Large intestine (tissue), 3 donors: ENCODE results near the gene B3GALT5. TPM values are rescaled to one million over a fixed set of nuclear protein-coding genes. Genes with fewer than 3 reads are reported as not detected.
"Not testable (repeated sequence)": the region's sequence is repeated elsewhere in the genome, so short reads cannot be mapped to it uniquely, and the experiment has no call there.

Experiments used
- DNase-seq, 2 donors: peaks; one replicate each; pipeline versions ENCODE4 v3.0.0 to v3.0.0-alpha.2; 2013
- H3K27ac ChIP-seq: one replicate; pipeline ENCODE4 v1.5.1; 2013; ENCODE audit warnings: low read length
- H3K27me3 ChIP-seq: 2 replicates; pipeline ENCODE4 v1.6.1; 2013; ENCODE audit warnings: low read length; ENCODE audit not compliant: control insufficient read depth, insufficient read depth
- H3K36me3 ChIP-seq: 2 replicates; pipeline ENCODE4 v1.6.1; 2013; ENCODE audit warnings: low read length; ENCODE audit not compliant: control insufficient read depth, insufficient read depth
- H3K4me1 ChIP-seq: one replicate; pipeline ENCODE4 v1.6.1; 2013; ENCODE audit warnings: low read length; ENCODE audit not compliant: control insufficient read depth, insufficient read depth
- H3K4me3 ChIP-seq: one replicate; pipeline ENCODE4 v1.5.1; 2013; ENCODE audit warnings: low read length
- H3K9me3 ChIP-seq: one replicate; pipeline ENCODE4 v1.6.1; 2013; ENCODE audit warnings: mild to moderate bottlenecking, low read depth, low read length, moderate library complexity; ENCODE audit not compliant: control insufficient read depth
- WGBS: methylation state at CpG from one replicate; pipeline ENCODE4 v1.1.5; 2013; ENCODE audit warnings: low lambda C conversion rate; ENCODE audit not compliant: insufficient coverage; 5-methylcytosine and 5-hydroxymethylcytosine counted together
- polyA plus RNA-seq: library from polyadenylated mRNA; unstranded; fragments of 120-200 nt; gene quantifications from one replicate; pipeline ENCODE4 v1.2.1, GENCODE V29; 2013

Gene B3GALT5
- polyA plus RNA-seq, 1 donor, result 9.9 TPM

DNA sequence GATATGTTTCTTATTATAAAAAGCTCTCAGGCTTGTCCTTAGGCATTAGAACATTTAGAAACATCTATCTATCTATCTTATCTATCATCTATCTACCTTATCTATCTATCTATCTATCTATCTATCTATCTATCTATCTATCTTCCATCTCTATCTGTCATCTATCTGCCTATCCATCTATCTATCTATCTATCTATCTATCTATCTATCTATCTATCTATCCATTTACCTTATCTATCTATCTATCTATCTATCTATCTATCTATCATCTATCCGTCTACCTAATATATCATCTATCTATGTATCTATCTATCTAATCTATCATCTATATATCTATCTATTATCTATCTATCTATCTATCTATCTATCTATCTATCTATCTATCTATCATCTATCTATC, 77.1 kb downstream of the B3GALT5 start:
- not testable (repeated sequence) for DNase-seq, H3K4me1 ChIP-seq, H3K4me3 ChIP-seq, H3K27me3 ChIP-seq, H3K9me3 ChIP-seq, H3K36me3 ChIP-seq, H3K27ac ChIP-seq
- 100% methylated on average over 1 of the region's 1 CpG for WGBS

DNA sequence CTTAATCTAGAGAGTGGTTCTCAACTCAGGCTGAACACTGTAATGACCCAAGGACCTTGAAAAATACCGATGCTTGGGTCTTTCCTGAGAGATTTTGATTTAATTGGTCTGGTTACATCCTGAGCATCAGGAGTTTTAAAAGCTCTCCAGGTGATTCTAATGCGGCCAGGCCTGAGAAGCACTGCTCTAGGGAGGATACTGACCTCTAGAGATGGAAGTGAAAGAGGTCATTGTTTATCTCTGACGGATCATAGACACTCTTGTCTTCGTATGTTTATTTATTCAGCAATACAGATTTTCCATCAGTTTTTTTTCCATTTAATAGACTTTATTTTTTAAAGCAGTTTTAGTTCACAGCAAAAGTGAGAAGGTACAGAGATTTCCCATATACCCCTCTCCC, 77.7 kb downstream of the B3GALT5 start:
- H3K36me3 ChIP-seq, result no peaks in the 10 kb centered on the region

DNA sequence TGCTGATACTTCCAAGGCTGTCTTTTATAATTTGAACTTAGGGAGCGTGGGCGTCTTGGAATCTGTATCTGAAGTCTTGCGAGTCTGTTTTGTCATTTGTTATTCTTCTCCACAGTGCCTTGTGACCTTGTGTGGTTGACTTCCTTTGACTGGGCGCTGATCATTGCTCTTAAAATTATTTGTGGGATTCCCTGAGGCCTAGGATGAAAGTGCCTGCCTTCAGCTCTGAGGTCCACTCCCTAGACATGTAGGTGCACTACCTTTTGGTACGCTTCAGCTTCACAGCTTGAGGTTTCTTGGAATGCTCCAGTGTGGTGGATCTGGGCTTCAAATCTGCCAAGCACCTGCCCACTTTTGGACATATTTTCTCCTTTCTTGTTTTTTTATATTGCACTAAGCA, 82.0 kb downstream of the B3GALT5 start:
- 100% methylated on average over 2 of the region's 5 CpGs for WGBS
- H3K4me3 ChIP-seq, result no peak overlapping the region

More for the DNA sequence above, 77.7 kb downstream of the B3GALT5 start:
- DNase-seq, result no peak
- Histone ChIP-seq H3K4me1 (no peaks in the 10 kb centered on the region), H3K27ac (no peak overlapping the region), H3K27me3 (no peaks in the 10 kb centered on the region), H3K4me3 (no peak overlapping the region), H3K9me3 (no peaks in the 10 kb centered on the region)
- 78% methylated on average over 2 of the region's 4 CpGs for WGBS

DNA sequence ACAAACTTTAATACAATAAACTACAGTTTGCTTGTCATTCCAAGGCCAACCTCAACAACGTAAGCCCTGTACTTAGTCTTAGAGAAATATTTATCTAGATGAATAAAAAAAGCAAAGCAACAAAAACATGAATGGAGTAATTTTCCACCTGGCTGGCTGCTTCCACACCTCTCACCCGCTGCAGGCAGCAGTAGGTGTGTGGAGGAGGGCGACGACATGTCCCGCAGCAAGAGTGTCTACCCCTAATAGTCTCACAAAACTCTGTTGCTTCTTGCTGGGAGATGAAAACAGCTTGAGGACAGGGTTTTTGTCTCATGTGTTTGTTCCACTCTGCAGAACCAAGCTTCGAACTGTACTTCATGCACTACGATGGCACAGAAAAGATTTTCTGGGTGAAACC, 83.5 kb downstream of the B3GALT5 start:
- 100% methylated on average over 1 of the region's 7 CpGs for WGBS
- H3K9me3 ChIP-seq, result no peaks in the 10 kb centered on the region
- H3K27ac ChIP-seq, result no peak overlapping the region
- no peak for DNase-seq
- peaks cover 7% of the 10 kb centered on the region for H3K4me1 ChIP-seq
- H3K4me3 ChIP-seq, result no peak overlapping the region
- no peaks in the 10 kb centered on the region for H3K36me3 ChIP-seq
- no peaks in the 10 kb centered on the region for H3K27me3 ChIP-seq

More for the DNA sequence above, 82.0 kb downstream of the B3GALT5 start:
- H3K27ac ChIP-seq, result no peak overlapping the region
- DNase-seq, result no peak
- H3K9me3 ChIP-seq, result no peaks in the 10 kb centered on the region
- H3K27me3 ChIP-seq, result no peaks in the 10 kb centered on the region
- H3K4me1 ChIP-seq, result peaks cover 5% of the 10 kb centered on the region
- H3K36me3 ChIP-seq, result no peaks in the 10 kb centered on the region

DNA sequence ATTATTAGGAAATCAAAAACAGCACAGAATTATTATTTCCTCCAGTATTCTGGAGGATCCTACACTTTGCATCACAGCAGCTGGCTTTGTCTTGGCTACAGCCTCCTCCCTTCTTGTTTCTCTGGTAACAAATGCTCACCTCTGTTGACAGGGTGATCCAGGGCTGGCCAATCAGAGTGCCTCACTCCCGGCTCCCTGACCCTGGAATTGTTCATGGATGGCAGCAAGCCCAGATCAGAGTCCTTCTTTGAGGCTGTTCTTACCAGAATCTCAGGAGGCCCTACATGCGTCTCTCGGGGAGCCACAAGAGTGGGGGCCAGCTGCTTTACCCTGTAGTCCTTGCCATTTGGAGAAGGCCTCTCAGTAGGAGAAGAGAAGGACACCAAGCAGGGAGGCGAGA, 83.9 kb downstream of the B3GALT5 start:
- no peaks in the 10 kb centered on the region for H3K9me3 ChIP-seq
- H3K27ac ChIP-seq, result no peak overlapping the region
- H3K4me3 ChIP-seq, result no peak overlapping the region
- no CpG with 5 or more reads among the region's 4 CpGs for WGBS
- H3K36me3 ChIP-seq, result no peaks in the 10 kb centered on the region
- H3K27me3 ChIP-seq, result no peaks in the 10 kb centered on the region
- peaks cover 9% of the 10 kb centered on the region for H3K4me1 ChIP-seq
- peak; percentile 25 to 77 for DNase-seq

DNA sequence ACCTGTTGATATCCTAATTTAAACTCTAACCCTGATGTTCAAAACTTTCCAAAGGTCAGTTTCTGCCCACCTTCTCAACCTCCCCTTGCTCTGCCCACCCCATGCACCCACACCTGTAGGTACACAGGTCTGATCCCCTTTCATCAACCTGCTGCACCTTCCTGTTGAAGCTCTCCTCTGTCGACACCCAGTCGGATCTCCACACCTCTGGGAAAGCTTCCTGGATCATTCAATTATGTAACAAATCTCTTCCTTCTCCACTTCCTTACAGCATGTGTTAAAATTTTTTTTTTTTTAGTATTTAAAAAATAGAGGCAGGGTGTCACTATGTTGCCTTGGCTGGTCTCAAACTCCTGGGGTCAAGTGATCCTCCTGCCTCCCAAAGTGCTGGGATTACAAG, 87.6 kb downstream of the B3GALT5 start:
- Histone ChIP-seq H3K4me3 (no peak overlapping the region), H3K9me3 (peaks cover 6% of the 10 kb centered on the region), H3K27ac (no peak overlapping the region), H3K4me1 (peaks cover 9% of the 10 kb centered on the region), H3K36me3 (no peaks in the 10 kb centered on the region), H3K27me3 (no peaks in the 10 kb centered on the region)
- no peak for DNase-seq
- WGBS, result 86% methylated on average over 2 of the region's 2 CpGs

DNA sequence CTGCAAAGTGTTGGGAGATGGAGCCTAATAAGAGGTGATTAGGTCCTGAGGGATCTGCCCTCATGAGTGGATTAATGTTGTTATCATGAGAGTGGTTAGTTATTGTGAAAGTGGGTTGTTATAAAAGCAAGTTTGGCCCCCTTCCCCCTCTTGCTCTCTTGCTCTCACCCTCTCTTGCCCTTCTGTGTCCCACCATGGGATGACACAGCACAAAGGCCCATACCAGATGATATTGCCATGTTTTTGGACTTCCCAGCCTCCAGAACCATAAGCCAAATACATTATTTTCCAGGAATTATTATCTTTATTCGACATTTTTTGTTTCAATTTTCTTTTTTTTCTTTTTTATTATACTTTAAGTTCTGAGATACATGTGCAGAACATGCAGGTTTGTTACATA, 90.8 kb downstream of the B3GALT5 start:
- Histone ChIP-seq H3K27ac (no peak overlapping the region), H3K36me3 (no peaks in the 10 kb centered on the region), H3K4me1 (peaks cover 4% of the 10 kb centered on the region), H3K27me3 (no peaks in the 10 kb centered on the region), H3K9me3 (peaks cover 9% of the 10 kb centered on the region), H3K4me3 (no peak overlapping the region)
- DNase-seq, result no peak
- WGBS, result 93% methylated on average over 1 of the region's 1 CpG

DNA sequence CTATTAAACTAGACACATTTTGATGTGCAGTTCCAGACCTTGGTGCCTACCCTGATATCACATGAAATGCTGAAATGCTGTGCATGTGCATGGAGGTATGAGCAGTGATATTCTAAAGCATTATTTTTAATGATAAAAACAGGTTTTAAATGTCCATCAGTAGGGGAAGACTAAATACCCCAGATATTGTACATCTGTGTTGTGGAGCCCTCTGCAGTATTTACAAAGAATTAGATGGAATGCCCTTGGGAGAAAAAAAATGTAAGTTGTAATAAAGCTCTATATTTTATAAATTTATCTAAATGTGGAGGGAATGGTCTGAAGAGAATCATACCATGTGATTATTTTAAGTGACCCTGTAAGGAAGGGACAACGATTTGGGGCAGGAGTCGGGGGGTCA, 93.1 kb downstream of the B3GALT5 start:
- Histone ChIP-seq H3K27me3 (no peaks in the 10 kb centered on the region), H3K4me1 (peaks cover 4% of the 10 kb centered on the region)
- WGBS, result no CpG with 5 or more reads among the region's 2 CpGs

DNA sequence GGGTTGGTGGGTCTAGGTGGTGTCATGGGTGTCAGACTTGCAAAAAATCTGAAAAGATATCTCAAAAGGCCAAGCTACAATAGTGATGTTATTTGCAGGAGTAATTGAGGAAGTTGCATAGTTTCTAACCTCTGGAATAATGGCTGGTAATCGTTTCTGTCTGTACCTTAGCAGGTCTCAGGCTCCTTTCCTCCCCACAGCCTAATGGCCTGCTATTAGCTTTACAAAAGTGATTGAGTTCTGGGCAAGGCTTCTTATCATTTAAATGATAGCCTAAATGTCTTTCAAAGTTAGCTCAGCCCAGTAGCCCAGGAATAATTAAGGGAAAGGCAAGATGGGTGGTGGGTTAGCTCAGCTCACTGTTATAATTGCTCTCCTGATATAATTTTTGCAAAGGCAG, 94.6 kb downstream of the B3GALT5 start:
- Histone ChIP-seq H3K4me3 (no peak overlapping the region), H3K27ac (peak overlapping the region; percentile 54), H3K27me3 (no peaks in the 10 kb centered on the region), H3K4me1 (no peaks in the 10 kb centered on the region), H3K9me3 (peaks cover 9% of the 10 kb centered on the region), H3K36me3 (no peaks in the 10 kb centered on the region)
- WGBS, result no CpG with 5 or more reads among the region's 1 CpG
- DNase-seq, result peak in 1 of 2 donors; percentile 21

More for the DNA sequence above, 93.1 kb downstream of the B3GALT5 start:
- DNase-seq, result no peak
- H3K27ac ChIP-seq, result no peak overlapping the region
- H3K9me3 ChIP-seq, result peaks cover 9% of the 10 kb centered on the region
- H3K4me3 ChIP-seq, result no peak overlapping the region
- H3K36me3 ChIP-seq, result no peaks in the 10 kb centered on the region

DNA sequence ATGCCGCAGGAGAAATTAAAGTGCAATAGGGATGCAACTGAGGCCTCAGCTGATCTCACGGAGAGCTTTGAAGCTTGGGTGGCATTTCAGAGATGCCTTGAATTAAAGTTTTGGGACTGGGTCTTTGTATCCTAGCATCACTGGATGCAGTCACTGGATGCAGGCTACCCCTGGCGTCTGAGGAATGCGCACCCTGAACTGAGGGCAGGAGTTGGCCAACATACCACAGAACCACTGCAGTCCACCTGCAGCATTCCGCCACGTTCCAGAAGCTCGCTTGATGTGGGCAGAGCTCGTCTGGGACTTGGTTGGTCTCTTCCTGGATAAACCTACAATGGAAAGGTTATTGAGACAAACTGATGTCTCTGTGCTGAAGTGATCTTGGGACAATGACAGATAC, 98.1 kb downstream of the B3GALT5 start:
- Histone ChIP-seq H3K9me3 (no peaks in the 10 kb centered on the region), H3K27me3 (no peaks in the 10 kb centered on the region), H3K36me3 (no peaks in the 10 kb centered on the region), H3K4me1 (no peaks in the 10 kb centered on the region), H3K4me3 (no peak overlapping the region), H3K27ac (no peak overlapping the region)
- no peak for DNase-seq
- no CpG with 5 or more reads among the region's 8 CpGs for WGBS

DNA sequence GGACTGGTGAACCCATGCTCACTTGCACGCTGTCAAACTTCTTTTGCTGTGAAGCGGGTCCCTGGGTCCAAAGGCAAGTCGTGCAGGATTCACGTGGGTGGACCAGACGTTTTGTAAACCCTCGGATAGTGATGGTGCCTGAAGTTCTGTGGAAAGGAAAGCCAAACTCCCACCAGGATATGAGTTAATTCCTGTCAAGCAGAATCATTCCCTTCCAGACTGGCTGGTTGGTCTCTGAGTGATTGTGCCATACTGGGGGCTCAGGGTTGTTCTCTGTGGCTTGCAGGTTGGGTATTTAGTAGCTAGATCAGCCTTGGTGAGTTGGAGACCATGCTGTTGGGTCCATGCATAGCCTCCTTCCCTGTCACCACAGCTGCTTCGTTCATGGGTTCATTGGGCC, 99.5 kb downstream of the B3GALT5 start:
- no peak for DNase-seq
- no CpG with 5 or more reads among the region's 7 CpGs for WGBS
- H3K4me1 ChIP-seq, result no peaks in the 10 kb centered on the region

More for the DNA sequence above, 99.5 kb downstream of the B3GALT5 start:
- no peaks in the 10 kb centered on the region for H3K27me3 ChIP-seq
- no peak overlapping the region for H3K27ac ChIP-seq
- H3K36me3 ChIP-seq, result no peaks in the 10 kb centered on the region
- no peaks in the 10 kb centered on the region for H3K9me3 ChIP-seq
- no peak overlapping the region for H3K4me3 ChIP-seq
